CD4-positive, alpha-beta T cell treated with Interleukin-12 subunit alpha and Interleukin-12 subunit beta, for 1 hour (primary cell): ENCODE measurements around the gene RBMX.
"Not testable (repeated sequence)": the region's sequence is repeated elsewhere in the genome, so short reads cannot be mapped to it uniquely, and the experiment has no call there.

Source experiments
- DNase-seq: peaks from one replicate; pipeline ENCODE4 v3.0.0-alpha.2; 2020

Gene RBMX

GRCh38 chrX:136880452-136881013 is at the start of gene RBMX:
Gene RBMX (minus strand): TSS chrX:136880725. CDS start chrX:136879427, 1,298 bp downstream.
- DNase-seq, result peak; percentile 93

DNA sequence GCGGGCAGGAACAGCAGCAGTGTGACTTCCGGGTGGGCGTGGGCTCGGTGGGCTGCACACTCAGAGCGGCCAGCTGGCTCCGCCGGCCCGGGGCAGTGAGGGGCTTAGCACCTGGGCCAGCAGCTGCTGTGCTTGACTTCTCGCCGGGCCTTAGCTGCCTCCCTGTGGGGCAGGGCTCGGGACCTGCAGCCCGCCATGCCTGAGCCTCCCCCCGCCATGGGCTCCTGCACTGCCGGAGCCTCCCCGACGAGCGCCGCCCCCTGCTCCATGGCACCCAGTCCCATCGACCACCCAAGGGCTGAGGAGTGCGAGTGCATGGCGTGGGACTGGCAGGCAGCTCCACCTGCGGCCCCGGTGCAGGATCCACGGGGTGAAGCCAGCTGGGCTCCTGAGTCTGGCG is 40.9 kb upstream of the RBMX start:
- DNase-seq, result not testable (repeated sequence)

- DNase-seq, result no peak
These were observed 39.5 kb upstream of the RBMX start for GRCh38 chrX:136920001-136920400.

DNA sequence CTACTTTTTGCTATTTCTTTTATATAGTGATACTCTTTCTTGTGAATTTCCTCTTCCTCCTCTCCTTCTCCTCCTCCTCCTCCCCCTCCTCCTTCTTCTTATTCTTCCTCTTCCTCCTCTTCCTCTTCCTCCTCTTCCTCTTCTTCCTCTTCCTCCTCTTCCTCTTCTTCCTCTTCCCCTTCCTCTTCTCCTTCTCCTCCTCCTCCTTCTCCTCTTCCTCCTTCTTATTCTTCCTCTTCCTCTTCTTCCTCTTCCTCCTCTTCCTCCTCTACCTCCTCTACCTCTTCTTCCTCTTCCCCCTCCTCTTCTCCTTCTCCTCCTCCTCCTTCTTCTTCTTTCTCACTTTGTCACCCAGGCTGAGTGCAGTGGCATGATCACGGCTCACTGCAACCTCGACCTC is 36.3 kb upstream of the RBMX start:
- DNase-seq, result no peak

- peak; percentile 8 for DNase-seq
These were observed 31.1 kb upstream of the RBMX start for GRCh38 chrX:136911661-136912060.

DNA sequence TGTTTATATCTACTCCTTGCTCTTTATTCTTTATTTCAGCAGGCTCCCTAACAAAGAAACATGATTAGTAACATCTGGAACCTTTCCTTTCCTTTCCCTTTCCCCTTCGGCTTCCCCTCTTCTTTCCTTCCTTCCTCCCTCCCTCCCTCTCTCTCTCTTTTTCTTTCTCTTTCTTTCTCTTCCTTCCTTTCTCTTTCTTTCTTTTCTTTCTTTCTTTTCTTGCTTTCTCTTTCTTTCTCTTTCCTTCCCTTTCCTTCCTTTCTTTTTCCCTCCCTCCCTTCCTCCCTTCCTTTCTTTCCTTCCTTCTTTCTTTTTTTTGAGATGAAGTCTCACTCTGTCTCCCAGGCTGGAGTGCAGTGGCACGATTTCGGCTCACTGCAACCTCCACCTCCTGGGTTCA is 30.7 kb upstream of the RBMX start:
- DNase-seq, result no peak

DNA sequence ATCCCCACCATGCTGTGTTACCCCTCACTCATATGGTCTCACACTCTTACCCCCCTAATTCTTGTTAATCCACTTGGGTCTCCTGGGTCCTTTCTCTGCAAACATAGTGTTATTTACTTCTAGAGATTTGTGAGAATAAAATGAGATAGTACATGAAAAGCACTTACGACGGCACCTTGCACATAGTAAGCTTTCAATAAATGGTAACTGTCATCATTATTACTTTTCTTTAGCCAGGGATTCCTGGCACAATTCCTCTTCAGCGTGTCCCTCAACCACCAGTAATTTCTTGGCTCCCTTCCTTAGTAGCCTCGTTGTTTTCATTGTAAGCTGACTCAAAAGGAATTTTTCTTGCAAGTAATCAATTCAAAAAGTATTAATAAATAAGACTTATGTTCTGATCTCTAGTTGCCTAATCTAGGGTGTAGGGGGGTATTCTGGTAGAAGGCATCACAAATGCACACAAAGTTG is 30.1 kb upstream of the RBMX start:
- no peak for DNase-seq

DNA sequence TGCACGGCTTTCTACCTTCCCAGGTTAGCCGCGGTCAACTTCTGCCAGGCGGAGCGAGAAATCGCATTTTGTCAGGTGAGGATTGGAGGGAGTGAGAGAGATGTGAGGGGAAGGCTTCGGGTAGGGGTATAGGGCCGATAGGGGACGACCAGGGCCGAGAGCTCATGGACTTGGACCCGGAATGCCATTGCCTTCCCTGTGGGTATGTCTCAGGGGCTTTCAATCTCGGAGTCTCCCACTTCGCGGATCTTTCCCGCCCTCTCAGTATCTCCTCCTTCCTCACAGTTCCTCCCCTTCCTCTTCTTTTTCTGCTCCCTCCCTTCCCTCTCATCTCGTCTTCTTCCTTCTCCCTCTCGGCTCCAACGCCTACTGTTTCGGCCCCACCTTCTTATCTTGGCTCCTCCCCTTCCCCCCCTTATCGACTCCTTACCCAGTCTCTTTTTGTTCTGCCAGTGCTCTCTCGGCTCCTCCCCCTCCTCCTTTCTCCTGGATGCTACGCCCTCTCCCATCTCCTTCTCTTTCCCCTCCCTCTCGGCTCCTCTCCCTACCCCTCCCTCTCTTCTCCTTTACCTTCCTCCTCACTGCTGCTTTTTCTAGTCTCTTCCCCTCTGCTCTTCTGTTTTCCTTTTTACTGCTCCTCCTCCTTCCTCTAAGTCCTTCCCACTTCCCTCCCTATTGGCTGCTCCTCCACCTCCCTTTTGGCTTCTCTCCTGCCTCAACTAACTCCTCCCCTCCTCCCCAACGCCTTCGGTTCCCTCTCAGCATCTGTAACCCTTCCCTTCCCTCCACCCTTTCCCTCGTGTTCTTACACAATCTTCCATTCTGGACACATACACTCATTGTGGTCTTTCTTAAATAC is 29.4 kb upstream of the RBMX start:
- peak; percentile 70 for DNase-seq

GRCh38 chrX:136909119-136909705 is 28.7 kb upstream of the RBMX start:
- DNase-seq, result peak; percentile 78

- no peak for DNase-seq
These were observed 27.1 kb upstream of the RBMX start for GRCh38 chrX:136907621-136908020.

DNA sequence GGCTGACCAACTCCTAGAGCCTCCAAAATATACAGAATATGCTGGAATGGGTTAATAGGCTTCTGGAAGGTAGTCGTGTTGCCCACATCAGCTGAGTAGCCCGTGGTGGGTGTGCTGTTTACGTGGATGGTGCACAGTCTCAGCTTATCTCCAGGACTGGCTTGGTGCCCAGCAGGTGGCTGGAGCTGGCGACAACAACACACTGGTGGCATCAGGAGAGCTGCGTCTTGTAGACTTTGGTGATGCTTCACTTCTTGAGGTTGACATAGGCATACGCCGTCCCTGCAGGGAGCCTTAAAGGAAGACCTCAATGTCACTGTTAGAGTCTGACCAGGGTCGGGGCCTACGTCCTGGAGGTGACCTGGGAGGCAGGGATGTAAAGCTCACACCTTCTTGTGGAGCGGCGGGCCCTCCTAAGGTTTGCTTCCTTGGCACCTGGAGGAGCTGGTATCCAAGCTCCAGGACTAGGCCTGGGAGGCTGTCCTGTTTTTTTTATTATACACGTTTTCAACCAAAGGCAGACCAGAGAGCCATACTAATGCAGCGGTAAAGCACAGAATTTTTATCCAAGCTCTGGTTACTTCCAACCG is 26.5 kb upstream of the RBMX start:
- DNase-seq, result no peak

GRCh38 chrX:136904067-136904466 is 23.5 kb upstream of the RBMX start:
- not testable (repeated sequence) for DNase-seq

DNA sequence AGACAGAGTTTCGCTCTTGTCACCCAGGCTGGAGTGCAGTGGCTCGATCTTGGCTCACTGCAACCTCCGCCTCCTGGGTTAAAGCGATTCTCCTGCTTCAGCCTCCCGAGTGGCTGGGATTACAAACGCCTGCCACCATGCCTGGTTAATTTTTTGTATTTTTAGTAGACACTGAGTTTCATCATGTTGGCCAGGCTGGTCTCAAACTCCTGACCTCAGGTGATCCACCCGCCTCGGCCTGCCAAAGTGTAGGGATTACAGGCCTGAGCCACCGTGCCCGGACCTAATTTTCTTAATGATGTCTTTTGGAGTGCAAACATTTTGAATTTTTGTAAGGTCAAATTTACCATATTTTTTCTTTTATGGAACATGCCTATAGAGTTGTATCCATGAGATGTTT is 19.5 kb upstream of the RBMX start:
- not testable (repeated sequence) for DNase-seq

- DNase-seq, result no peak
These were observed 18.7 kb upstream of the RBMX start for GRCh38 chrX:136899221-136899620.

DNA sequence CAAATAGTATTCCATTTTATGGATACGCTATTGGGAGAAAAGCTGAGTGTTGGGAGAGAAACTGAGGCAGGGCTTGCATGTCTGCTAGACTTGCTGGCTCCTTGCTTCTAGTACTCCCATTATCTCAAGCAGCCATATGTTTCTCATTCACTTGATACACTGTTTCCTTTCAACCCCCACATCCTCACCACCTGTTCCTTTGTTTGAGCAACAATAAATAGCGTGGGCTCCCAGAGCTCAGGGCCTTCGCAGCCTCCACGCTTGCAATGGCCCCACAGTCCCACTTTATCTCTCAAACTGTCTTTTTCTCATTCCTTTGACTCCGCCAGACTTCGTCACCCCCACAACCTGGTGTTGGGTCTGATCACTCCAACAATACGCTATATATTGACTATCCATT is 18.2 kb upstream of the RBMX start:
- not testable (repeated sequence) for DNase-seq

GRCh38 chrX:136896121-136896914 is 15.8 kb upstream of the RBMX start:
- no peak for DNase-seq

DNA sequence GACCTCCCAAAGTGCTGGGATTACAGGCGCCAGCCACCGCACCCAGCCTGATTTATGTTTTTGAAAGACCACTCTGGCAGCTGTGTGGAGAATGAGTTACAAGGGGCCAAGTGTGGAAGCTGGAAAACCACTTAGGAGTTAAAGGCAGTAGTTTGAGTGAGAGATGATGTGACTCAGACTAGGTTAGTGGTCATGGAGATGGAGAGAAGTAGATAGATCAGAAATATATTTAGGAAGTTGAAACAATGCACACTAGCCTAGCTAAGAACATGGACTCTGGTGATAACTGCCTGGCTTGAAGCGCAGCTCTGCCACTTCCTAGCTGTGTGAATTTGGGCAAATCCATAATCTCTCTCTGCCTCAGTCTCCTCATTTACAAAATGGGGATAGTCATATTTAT is 11.9 kb upstream of the RBMX start:
- no peak for DNase-seq

DNA sequence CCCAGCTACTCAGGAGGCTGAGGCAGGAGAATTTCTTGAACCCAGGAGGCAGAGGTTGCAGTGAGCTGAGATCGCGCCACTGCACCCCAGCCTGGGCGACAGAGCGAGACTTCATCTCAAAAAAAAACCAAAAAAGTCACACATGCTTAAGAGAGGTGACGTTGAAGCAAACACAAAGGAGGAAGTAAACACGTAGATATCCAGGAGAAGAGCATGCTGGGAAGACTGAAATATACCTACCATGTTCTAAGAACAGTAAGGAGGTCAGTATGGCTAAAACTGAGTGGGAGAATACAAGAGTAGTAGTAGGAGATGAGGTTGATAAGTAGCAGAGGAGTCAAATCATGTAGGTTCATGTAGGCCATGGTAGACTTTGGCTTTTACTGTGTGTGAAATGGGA is 10.1 kb upstream of the RBMX start:
- not testable (repeated sequence) for DNase-seq

GRCh38 chrX:136889269-136889668 is 8.7 kb upstream of the RBMX start:
- no peak for DNase-seq

GRCh38 chrX:136880003-136880451 is 498 bp downstream of the RBMX start:
- peak; percentile 59 for DNase-seq

DNA sequence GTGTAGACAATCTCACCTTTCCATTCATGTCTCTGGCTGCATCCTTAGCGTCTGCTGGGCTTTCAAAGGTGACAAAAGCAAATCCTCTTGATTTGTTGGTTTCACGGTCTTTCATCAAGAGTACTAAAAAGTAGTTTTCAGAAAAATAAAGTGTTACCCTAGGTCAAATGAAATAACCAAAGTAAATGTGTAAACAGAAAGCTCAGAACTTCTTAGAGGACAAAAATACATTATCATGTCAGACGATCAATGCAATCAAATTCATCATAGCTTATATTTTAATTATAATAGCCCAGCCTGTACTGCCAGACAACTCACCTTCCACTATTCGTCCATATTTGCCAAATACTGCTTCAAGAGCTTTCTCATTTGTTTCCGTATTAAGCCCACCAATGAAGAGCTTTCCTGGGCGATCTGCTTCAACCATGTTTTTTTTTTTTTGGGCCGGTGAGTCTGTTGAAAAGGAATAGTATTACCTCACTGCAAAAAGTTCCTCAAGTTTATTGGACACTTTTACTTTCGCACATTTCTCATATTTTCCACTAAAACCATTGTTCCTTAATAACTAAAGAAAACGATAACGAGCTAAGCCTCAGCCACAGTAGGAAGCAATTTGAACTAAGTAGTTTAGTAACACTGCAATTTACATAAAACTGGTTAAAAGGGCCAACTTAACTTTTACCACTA is 1.4 kb downstream of the RBMX start:
- DNase-seq, result peak; percentile 29

- DNase-seq, result no peak
These were observed 2.1 kb downstream of the RBMX start for GRCh38 chrX:136878423-136878822.
